ENCODE data around the gene SUCO.

The SUCO gene

DNA sequence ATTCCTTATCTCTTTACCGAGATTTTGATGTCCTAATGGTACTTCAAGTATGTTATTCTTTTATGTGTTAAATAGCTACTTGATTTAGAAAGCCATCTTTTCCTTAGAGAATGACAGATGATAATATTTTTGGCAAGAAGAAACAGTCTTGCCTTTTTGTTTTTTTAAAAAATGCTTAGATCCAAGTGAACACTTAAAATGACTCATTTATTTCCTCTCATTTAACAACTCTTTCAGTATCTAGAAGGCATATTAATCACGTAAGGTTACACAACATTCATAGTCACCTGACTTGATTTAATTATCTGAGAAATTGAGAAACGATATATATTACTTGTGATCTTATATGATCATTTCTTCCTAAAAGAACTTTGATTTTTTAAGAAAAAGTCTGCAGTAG is 52.4 kb downstream of the SUCO start:
- Histone ChIP-seq H2AFZ (ENCODE audit: low read length) (no peak overlapping the region), H3K27ac (replicated peaks; ENCODE audit: low read length) (no peak overlapping the region), H3K4ac (ENCODE audit: low read length) (no peak overlapping the region), H3K18ac (ENCODE audit: low read length) (no peak overlapping the region), H2BK120ac (ENCODE audit: low read depth, low read length) (no peak overlapping the region), H3K9ac (ENCODE audit: low read depth, low read length, poor library complexity) (no peak overlapping the region), H2BK15ac (ENCODE audit: low read length) (no peak overlapping the region), H2BK5ac (ENCODE audit: low read length) (no peak overlapping the region), H3K4me1 (ENCODE audit: control insufficient read depth in 2 of 2, insufficient read depth in 1 of 2, low read depth in 1 of 2, low read length in 2 of 2) (no peaks in the 10 kb centered on the region), H2AK5ac (ENCODE audit: low read depth, low read length) (no peak overlapping the region), H3K79me1 (ENCODE audit: low read depth, low read length) (no peaks in the 10 kb centered on the region), H3K4me3 (ENCODE audit: low read length in 2 of 2) (no peak overlapping the region), H3K23ac (ENCODE audit: low read depth, low read length, poor library complexity) (no peak overlapping the region), H3K27me3 (ENCODE audit: control insufficient read depth in 3 of 3, insufficient read depth in 3 of 3, low read depth in 1 of 3, low read length in 3 of 3) (no peaks in the 10 kb centered on the region), H4K91ac (ENCODE audit: low read depth, low read length, poor library complexity) (no peak overlapping the region), H2BK12ac (ENCODE audit: low read length) (no peak overlapping the region), H4K8ac (ENCODE audit: low read depth, low read length) (no peak overlapping the region), H3K9me3 (replicated peaks in 1 of 2; ENCODE audit: control insufficient read depth in 2 of 2, insufficient read depth in 1 of 2, low read depth in 1 of 2, low read length in 2 of 2) (peaks cover 0 to 2% of the 10 kb centered on the region in 2 donors), H3K14ac (ENCODE audit: low read length) (no peak overlapping the region), H3K36me3 (replicated peaks in 1 of 2; ENCODE audit: control insufficient read depth in 2 of 2, insufficient read depth in 2 of 2, low read length in 2 of 2) (peaks cover 10 to 96% of the 10 kb centered on the region in 2 donors), H3K4me2 (ENCODE audit: insufficient read depth, low read length, poor library complexity, severe bottlenecking) (no peak overlapping the region)
- no CpG with 5 or more reads among the region's 3 CpGs for WGBS, 2 donors (ENCODE audit: extremely low coverage in 2 of 2, insufficient read length in 2 of 2, insufficient replicate concordance in 1 of 2)
- no peak for DNase-seq (ENCODE audit: low spot score)

DNA sequence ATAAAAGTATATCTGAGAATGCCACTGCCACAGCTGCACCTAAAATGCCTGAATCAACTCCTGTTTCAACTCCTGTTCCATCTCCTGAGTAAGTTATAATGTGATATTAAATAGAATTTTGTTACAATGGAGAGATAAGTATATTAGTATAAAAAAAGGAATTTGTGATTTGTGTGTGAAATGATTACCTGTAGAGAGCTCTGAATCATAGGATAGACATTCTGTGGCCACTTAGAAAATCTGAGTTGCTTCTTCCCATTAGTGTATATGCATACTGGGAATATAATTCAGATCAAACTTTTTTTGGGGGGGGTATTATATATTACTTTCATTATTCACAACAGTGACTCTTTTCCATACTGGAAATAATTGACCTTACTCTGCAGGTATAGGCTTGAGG is 52.9 kb downstream of the SUCO start:
- DNase-seq (ENCODE audit: low spot score): no peak
- Histone ChIP-seq H3K27me3 (ENCODE audit: control insufficient read depth in 3 of 3, insufficient read depth in 3 of 3, low read depth in 1 of 3, low read length in 3 of 3) (no peaks in the 10 kb centered on the region), H4K8ac (ENCODE audit: low read depth, low read length) (no peak overlapping the region), H2BK120ac (ENCODE audit: low read depth, low read length) (no peak overlapping the region), H3K27ac (replicated peaks; ENCODE audit: low read length) (no peak overlapping the region), H2AK5ac (ENCODE audit: low read depth, low read length) (no peak overlapping the region), H3K79me1 (ENCODE audit: low read depth, low read length) (no peaks in the 10 kb centered on the region), H3K4me3 (ENCODE audit: low read length in 2 of 2) (no peak overlapping the region), H2BK5ac (ENCODE audit: low read length) (no peak overlapping the region), H3K9me3 (replicated peaks in 1 of 2; ENCODE audit: control insufficient read depth in 2 of 2, insufficient read depth in 1 of 2, low read depth in 1 of 2, low read length in 2 of 2) (peaks cover 2 to 3% of the 10 kb centered on the region in 2 donors), H2BK15ac (ENCODE audit: low read length) (no peak overlapping the region), H3K4ac (ENCODE audit: low read length) (no peak overlapping the region), H4K91ac (ENCODE audit: low read depth, low read length, poor library complexity) (no peak overlapping the region), H3K4me1 (ENCODE audit: control insufficient read depth in 2 of 2, insufficient read depth in 1 of 2, low read depth in 1 of 2, low read length in 2 of 2) (no peaks in the 10 kb centered on the region), H3K23ac (ENCODE audit: low read depth, low read length, poor library complexity) (no peak overlapping the region), H2AFZ (ENCODE audit: low read length) (no peak overlapping the region), H2BK12ac (ENCODE audit: low read length) (no peak overlapping the region), H3K9ac (ENCODE audit: low read depth, low read length, poor library complexity) (no peak overlapping the region), H3K4me2 (ENCODE audit: insufficient read depth, low read length, poor library complexity, severe bottlenecking) (no peak overlapping the region), H3K18ac (ENCODE audit: low read length) (no peak overlapping the region), H3K36me3 (replicated peaks in 1 of 2; ENCODE audit: control insufficient read depth in 2 of 2, insufficient read depth in 2 of 2, low read length in 2 of 2) (peaks cover 10 to 96% of the 10 kb centered on the region in 2 donors), H3K14ac (ENCODE audit: low read length) (no peak overlapping the region)

DNA sequence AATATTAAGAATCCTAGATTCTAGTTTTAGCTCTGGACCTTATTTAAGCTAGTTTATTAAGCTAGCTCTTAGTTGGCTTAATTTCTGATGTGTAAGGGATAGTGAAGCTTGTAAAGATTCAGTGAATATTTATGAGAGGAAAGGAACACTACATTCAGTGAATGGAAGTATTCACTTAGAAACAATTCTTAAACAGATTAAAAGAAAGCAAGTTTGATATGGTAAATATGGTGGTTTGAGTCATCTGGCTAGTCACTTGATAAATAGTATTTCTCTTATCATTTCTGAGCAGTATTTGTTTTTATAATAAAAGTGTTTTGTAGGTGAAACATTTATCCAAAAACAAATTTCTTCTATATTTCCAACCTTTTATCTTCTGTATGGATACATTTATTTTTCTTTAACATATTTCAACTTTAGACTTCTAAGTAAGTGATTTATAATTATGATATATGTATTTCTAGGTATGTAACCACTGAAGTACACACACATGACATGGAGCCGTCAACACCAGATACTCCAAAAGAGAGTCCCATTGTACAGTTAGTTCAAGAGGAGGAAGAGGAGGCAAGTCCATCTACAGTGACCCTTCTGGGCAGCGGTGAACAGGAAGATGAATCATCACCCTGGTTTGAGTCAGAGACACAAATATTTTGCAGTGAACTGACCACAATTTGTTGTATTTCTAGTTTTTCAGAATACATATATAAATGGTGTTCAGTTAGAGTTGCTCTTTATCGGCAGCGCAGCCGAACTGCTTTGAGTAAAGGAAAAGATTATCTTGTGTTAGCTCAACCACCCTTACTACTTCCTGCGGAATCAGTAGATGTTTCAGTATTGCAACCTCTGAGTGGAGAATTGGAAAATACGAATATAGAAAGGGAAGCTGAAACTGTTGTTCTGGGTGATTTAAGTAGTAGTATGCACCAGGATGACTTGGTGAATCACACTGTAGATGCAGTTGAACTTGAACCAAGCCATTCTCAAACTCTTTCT is 55.6 kb downstream of the SUCO start:
- no peak overlapping the region for H4K8ac ChIP-seq (ENCODE audit: low read depth, low read length)
- no peak overlapping the region for H3K4me3 ChIP-seq (ENCODE audit: low read length in 2 of 2)
- H2AFZ ChIP-seq (ENCODE audit: low read length): no peak overlapping the region
- no peak overlapping the region for H3K14ac ChIP-seq (ENCODE audit: low read length)
- no peak overlapping the region for H3K18ac ChIP-seq (ENCODE audit: low read length)
- no CpG with 5 or more reads among the region's 7 CpGs for WGBS, 2 donors (ENCODE audit: extremely low coverage in 2 of 2, insufficient read length in 2 of 2, insufficient replicate concordance in 1 of 2)
- no peak overlapping the region for H3K9ac ChIP-seq (ENCODE audit: low read depth, low read length, poor library complexity)
- no peaks in the 10 kb centered on the region for H3K4me1 ChIP-seq (ENCODE audit: control insufficient read depth in 2 of 2, insufficient read depth in 1 of 2, low read depth in 1 of 2, low read length in 2 of 2)
- H3K4ac ChIP-seq (ENCODE audit: low read length): no peak overlapping the region
- no peak overlapping the region for H4K91ac ChIP-seq (ENCODE audit: low read depth, low read length, poor library complexity)
- H3K79me1 ChIP-seq (ENCODE audit: low read depth, low read length): no peaks in the 10 kb centered on the region
- H3K4me2 ChIP-seq (ENCODE audit: insufficient read depth, low read length, poor library complexity, severe bottlenecking): no peak overlapping the region
- H2BK120ac ChIP-seq (ENCODE audit: low read depth, low read length): no peak overlapping the region
- no peak overlapping the region for H2BK12ac ChIP-seq (ENCODE audit: low read length)
- H2AK5ac ChIP-seq (ENCODE audit: low read depth, low read length): no peak overlapping the region
- peaks cover 3 to 6% of the 10 kb centered on the region in 2 donors for H3K9me3 ChIP-seq (replicated peaks in 1 of 2; ENCODE audit: control insufficient read depth in 2 of 2, insufficient read depth in 1 of 2, low read depth in 1 of 2, low read length in 2 of 2)
- H3K23ac ChIP-seq (ENCODE audit: low read depth, low read length, poor library complexity): no peak overlapping the region
- H2BK5ac ChIP-seq (ENCODE audit: low read length): no peak overlapping the region
- H3K36me3 ChIP-seq (replicated peaks in 1 of 2; ENCODE audit: control insufficient read depth in 2 of 2, insufficient read depth in 2 of 2, low read length in 2 of 2): peaks cover 10 to 81% of the 10 kb centered on the region in 2 donors
- DNase-seq (ENCODE audit: low spot score): no peak
- H3K27me3 ChIP-seq (ENCODE audit: control insufficient read depth in 3 of 3, insufficient read depth in 3 of 3, low read depth in 1 of 3, low read length in 3 of 3): no peaks in the 10 kb centered on the region
- no peak overlapping the region for H3K27ac ChIP-seq (replicated peaks; ENCODE audit: low read length)
- H2BK15ac ChIP-seq (ENCODE audit: low read length): no peak overlapping the region

DNA sequence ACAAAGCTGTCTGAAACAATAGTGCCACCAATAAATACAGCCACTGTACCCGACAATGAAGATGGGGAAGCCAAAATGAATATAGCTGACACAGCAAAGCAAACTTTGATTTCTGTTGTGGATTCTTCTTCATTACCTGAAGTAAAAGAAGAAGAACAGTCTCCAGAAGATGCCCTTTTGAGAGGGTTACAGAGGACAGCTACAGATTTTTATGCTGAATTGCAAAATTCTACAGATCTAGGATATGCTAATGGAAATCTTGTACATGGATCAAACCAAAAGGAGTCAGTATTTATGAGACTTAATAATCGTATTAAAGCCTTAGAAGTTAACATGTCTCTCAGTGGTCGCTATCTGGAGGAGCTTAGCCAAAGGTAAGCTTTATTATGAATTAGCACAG is 56.6 kb downstream of the SUCO start:
- Histone ChIP-seq H2BK5ac (ENCODE audit: low read length) (no peak overlapping the region), H3K79me1 (ENCODE audit: low read depth, low read length) (no peaks in the 10 kb centered on the region), H2BK15ac (ENCODE audit: low read length) (no peak overlapping the region), H3K27ac (replicated peaks; ENCODE audit: low read length) (no peak overlapping the region), H2AK5ac (ENCODE audit: low read depth, low read length) (no peak overlapping the region), H4K8ac (ENCODE audit: low read depth, low read length) (no peak overlapping the region), H3K14ac (ENCODE audit: low read length) (no peak overlapping the region), H2BK120ac (ENCODE audit: low read depth, low read length) (no peak overlapping the region), H3K18ac (ENCODE audit: low read length) (no peak overlapping the region), H3K23ac (ENCODE audit: low read depth, low read length, poor library complexity) (no peak overlapping the region), H2AFZ (ENCODE audit: low read length) (no peak overlapping the region), H3K4me1 (ENCODE audit: control insufficient read depth in 2 of 2, insufficient read depth in 1 of 2, low read depth in 1 of 2, low read length in 2 of 2) (no peaks in the 10 kb centered on the region), H3K27me3 (ENCODE audit: control insufficient read depth in 3 of 3, insufficient read depth in 3 of 3, low read depth in 1 of 3, low read length in 3 of 3) (no peaks in the 10 kb centered on the region), H3K4ac (ENCODE audit: low read length) (no peak overlapping the region), H4K91ac (ENCODE audit: low read depth, low read length, poor library complexity) (no peak overlapping the region), H3K36me3 (replicated peaks in 1 of 2; ENCODE audit: control insufficient read depth in 2 of 2, insufficient read depth in 2 of 2, low read length in 2 of 2) (peaks cover 11 to 74% of the 10 kb centered on the region in 2 donors), H3K9me3 (replicated peaks in 1 of 2; ENCODE audit: control insufficient read depth in 2 of 2, insufficient read depth in 1 of 2, low read depth in 1 of 2, low read length in 2 of 2) (peaks cover 3 to 6% of the 10 kb centered on the region in 2 donors), H3K4me2 (ENCODE audit: insufficient read depth, low read length, poor library complexity, severe bottlenecking) (no peak overlapping the region), H3K9ac (ENCODE audit: low read depth, low read length, poor library complexity) (no peak overlapping the region), H2BK12ac (ENCODE audit: low read length) (no peak overlapping the region), H3K4me3 (ENCODE audit: low read length in 2 of 2) (no peak overlapping the region)
- DNase-seq (ENCODE audit: low spot score): no peak
- WGBS, 2 donors (ENCODE audit: extremely low coverage in 2 of 2, insufficient read length in 2 of 2, insufficient replicate concordance in 1 of 2): no CpG with 5 or more reads among the region's 3 CpGs

Data from neuronal stem cell (in vitro differentiated cells).